Measurements from ENCODE around the gene DLGAP3.

Gene DLGAP3

GRCh38 chr1:34864759-34865158, 64.7 kb downstream of the DLGAP3 start:
- DNase-seq, result no peak

- DNase-seq, result no peak
These were observed 65.9 kb downstream of the DLGAP3 start for GRCh38 chr1:34863501-34863900.

GRCh38 chr1:34859446-34860200, 69.8 kb downstream of the DLGAP3 start, which contains the start of gene SMIM12:
Gene SMIM12 (minus strand): TSS chr1:34859749. CDS start chr1:34855977, 3,772 bp downstream.
- DNase-seq, result peak; percentile 48

DNA sequence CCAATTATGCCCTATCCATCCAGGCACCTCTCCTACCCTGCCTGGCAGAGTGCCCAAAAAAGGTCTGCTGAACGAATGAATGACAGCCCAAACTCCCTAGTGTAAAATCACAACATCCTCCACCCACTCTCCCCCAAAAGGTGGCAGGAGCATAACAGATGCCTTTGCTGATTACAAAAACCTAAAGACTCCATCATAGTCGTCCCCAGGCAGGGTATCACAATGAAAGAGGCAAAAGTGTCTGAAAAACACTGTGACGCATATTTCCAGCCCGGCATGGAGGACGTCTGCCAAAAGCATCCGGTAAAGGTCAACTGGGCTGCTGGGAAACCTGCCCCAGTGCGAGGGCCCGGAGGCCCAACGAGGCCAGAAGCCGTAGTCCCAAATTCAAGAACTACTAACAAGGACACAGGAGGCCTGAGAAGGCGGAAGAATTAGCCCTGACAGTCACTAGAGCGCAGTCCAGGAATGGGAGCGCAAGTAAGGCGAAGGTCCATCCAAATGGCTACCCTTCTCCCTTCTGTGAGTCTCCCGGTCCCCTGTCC, 70.5 kb downstream of the DLGAP3 start:
- no peak for DNase-seq

DNA sequence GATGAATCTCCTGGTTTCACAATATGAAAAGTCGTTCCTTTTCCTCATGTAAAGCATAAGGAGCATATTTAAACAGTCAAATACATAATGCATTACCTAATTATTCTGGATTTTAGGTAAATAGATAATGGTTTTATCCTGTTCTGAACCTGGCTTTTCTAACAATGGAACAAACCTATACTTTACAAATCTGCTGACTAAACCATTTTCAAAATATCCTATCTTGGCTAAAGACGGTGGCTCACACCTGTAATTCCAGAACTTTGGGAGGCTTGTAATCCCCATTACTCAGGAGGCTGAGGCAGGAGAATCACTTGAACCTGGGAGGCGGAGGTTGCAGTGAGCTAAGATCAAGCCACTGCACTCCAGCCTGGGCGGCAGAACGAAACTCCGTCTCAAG, 72.8 kb downstream of the DLGAP3 start:
- DNase-seq, result no peak

DNA sequence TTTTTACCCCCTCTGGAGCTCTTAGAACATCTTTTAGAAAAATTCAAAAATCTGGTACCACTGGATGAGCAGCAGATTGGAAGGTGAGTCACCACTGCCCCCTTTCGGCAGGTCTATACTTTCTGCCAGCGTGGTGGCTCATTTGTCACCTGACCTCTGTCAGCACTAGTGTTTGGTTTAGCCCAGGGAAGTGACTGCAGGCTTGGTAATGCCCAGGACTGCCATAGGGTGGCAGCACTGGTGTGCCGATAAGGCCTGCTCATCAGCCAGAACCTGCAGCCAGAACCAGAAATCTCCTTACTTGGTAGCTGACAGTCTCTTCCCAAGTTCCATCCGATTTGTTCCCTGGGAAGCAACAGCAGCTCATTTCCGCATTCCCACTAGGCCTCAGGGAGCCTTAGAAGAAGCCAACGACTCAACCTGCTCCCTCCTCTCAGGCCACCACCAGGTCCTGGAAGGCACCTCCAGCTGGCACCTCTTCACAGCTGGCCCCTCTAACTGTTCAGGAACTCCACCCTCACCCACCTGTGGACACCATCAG, 76.7 kb downstream of the DLGAP3 start:
- peak; percentile 84 for DNase-seq

DNA sequence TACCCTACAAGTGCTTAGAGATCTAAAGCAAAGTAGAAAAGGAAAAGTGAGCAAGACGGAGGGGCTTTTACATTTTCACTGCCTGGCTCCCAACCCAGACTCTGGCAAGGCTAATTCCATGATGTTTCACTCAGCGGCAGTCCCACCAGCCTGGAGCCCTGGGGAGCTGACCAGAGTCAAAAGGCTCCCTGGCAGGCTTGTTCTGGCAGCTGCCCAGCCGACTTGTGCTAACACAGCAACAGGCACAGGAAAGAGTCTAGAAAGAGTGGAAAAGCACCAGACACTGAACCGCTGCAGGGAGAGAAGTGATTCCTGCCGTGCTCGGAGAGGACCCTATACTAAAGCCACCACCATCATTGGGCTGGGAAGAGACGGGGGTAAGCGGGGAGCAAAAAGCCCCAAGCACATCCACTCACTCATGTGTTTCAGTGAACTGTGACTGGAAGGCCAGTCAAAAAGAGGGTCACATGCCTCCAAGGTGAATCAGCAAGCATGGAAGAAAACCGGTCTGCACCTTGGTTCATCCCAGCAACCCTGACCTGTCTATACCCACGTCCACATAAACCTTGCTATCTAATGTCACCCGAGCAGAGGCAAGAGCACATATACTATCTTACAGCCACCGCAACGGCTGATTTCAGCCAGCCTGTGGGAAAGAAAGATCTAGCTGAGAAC, 77.9 kb downstream of the DLGAP3 start:
- DNase-seq, result no peak

GRCh38 chr1:34850382-34850781, 79.1 kb downstream of the DLGAP3 start:
- no peak for DNase-seq

DNA sequence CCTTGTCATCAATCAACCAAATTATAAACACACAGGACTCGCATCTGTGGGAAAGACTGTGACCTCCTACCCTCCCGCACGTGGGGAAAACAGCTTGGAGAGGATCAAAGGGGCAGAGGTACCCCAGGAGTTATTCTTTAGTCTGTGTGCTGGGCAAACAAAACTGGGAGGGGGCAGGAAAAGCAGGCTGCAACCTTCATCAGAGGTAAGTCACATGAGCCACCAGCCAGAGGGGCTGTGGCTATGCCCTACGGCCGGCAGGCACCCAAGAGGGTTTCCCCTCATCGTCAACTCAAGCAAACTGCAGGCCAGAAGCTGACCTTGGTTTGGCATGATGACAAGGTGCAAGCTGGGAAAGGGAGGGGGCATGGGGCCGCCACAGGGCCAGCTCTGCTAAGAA, 82.4 kb downstream of the DLGAP3 start:
- DNase-seq, result no peak

DNA sequence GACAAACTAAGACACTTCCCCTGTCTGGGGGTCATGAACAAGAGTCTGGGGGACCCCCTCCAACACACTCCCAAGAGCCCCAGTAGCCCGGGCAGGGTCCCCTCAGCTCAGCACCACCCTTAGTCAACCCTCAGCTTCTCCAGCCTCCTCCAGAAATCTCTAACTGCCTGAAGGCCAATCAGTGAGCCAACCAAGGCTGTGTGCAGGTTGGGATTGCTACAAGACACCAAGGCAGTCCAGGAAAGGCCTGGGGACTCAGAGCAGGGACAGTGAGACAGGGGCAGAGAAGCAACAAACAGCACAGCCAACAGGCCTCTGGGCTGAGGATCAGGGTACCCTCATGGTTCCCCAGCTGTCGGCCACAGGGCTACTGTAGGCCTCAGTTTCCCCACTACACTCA, 83.2 kb downstream of the DLGAP3 start:
- no peak for DNase-seq

- DNase-seq, result no peak
These were observed 84.1 kb downstream of the DLGAP3 start for GRCh38 chr1:34845131-34845901.

- DNase-seq, result no peak
These were observed 85.2 kb downstream of the DLGAP3 start for GRCh38 chr1:34844252-34844634.

DNA sequence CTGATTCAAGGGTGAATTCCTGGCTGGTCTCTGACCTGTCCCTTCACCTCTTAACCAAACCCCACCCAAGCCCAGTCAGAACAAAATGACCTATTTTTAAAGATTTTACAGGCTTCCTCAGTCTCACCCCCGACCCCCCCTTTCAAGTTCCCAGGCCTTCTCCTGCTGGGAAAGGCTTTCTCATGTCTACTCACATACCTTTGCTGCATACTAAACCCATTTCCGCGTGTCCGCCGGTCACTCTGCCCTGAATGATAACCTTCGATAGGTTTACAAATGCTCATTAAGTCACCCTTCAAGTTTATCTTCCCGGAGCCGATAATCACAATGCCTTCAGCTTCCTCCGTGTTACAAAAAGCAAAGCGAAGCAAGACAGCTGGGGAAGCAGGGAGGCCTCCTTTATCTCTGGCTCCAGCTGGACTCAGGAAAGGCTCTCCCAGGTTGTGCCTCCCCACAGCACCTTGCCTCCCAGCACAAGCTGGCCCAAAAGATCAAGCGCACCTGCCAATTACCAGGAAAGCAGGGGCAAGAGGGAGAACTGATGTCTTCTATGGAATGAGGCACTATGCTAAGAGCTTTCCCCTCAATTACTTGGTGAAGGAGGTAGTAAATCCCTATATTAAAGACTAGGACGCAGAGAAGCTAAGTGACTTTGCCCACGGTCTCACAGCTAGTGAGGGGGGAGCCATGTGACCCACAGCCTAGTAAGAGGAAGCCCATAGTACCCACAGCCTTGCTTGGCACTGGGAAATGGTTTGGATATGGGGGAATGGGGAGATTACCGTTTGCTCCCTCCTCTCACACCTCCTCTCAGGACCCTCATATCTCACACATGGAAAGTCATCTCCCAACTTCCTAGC, 85.8 kb downstream of the DLGAP3 start:
- DNase-seq, result no peak

DNA sequence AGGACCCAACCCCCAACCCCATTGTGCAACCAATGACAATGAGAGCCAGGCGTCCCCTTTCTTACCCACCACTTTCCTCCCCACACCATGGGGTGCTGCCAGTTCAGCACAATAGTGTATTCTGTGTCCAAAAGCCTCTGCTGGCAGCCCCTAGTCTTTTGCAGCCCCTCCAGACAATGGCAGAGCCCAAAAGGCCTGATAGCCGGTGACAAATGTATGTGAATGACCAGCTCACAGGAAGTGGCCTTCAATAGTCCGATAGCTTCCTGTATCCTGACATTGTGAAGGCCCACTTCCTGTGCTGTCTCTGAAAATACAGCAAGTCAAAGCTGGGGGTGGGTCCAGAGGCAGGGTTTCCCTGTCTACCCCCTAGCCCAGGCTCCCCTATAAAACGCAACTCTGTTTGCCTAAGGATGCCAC, 86.5 kb downstream of the DLGAP3 start:
- no peak for DNase-seq

DNA sequence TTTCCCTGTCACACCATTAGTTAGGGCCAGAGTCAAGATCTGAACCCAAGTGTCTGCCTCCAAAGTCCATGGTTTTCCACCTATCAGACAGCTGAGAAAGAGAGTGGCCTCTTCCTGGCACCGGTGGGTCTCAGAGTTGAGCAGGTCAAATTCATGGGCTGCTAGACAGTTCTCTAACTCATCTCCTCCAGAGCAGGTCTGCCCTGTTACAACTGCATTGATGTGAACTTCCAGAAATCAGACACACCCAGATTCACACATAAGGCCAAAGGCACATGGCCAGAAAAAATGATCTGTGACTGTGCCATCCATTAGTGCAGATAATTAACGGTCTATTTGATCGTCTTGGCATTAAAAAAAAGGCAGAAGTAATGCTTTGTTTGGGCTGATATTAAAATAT, 87.4 kb downstream of the DLGAP3 start:
- no peak for DNase-seq

DNA sequence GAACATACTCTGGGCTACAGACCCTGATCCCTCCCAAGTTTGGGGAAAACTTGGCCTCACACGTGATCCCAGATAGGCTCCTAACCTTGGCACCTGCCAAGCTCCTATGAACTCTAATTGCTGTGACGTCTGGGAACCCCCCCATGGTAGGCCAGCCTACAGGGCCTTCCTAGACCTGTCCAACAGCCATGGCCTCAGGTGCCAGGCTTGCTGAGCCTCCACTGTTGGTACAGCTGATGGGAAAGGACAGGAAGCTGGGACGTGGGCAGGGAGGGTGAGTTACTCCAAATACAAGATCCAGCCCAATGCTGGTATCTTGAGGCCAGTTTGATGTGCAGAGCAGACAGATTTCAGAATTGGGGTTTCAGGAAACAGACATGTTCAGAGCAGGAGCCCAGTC, 89.0 kb downstream of the DLGAP3 start:
- no peak for DNase-seq

DNA sequence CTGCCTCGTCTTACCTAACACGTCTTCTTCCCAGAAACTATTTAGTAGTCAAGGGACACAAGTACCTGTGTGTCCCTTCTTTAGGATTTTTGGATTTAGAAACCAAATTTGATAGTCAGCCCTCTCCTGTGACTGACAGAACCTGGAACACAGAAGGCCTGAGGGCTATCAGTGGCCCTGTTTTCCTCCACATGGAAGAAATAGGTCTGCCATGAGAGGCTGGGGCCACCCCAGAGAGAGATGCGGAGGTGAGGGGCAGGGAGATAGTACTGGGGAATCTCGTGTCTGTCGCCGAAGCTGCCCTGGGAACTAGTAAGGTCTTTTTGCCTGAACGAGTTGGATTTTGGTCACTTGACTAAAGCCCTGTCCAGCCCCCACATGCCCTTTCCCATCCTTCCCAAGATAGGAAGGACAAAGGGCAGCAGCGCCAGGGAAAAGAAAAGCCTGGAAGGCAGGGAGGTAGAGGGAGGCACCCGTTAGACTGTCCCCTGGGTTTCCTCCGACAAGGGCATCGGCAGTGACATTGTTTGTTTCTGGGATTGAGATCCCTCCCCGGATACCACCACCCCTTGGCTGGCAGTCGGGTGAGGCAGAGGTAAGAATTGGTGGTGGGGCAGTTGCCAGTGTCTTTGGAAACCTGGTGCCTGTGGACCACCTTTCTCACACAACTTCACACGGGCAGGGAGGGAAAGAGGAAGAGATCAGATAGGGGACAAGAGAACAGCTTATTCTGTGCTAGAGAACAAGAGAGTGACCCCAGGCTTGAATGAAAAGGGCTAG, 89.7 kb downstream of the DLGAP3 start:
- no peak for DNase-seq

GRCh38 chr1:34833711-34834110, 95.7 kb downstream of the DLGAP3 start:
- DNase-seq, result no peak

GRCh38 chr1:34831721-34832246, 97.7 kb downstream of the DLGAP3 start:
- no peak for DNase-seq

GRCh38 chr1:34829250-34829649, 100.2 kb downstream of the DLGAP3 start:
- no peak for DNase-seq

- DNase-seq, result no peak
These were observed 100.8 kb downstream of the DLGAP3 start for GRCh38 chr1:34828611-34829010.

Measured in NCI-H1436 treated with DMSO at 0.1 percent for 48 hours (cell line).